Stimulated activated CD4-positive, alpha-beta T cell treated with anti-CD3 and anti-CD28 coated beads, Interleukin-1b, Interleukin-23, amount 100 ng/mL, for 24 hours (primary cell): ENCODE measurements around the gene NTS.

Source experiments
- DNase-seq, 4 experiments: peaks; one replicate each; pipeline ENCODE4 v3.0.0-alpha.2; 2020; ENCODE audit warnings: low read depth in 4 of 4, low spot score in 1 of 4

The NTS gene

DNA sequence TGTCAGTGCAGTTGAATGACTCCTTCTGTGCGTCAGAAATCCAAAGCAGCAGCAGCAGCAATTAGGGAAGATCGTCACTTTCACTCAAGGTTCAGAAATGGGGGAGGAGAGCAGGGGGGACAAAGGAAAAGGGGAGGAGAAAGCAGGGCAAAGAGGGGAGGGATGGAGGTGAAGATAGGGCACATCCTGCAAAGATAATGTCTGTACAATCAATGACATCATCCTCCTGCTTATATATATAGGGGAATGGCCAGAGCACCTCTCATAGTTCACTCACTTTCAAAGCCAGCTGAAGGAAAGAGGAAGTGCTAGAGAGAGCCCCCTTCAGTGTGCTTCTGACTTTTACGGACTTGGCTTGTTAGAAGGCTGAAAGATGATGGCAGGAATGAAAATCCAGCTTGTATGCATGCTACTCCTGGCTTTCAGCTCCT is at the start of gene NTS:
Gene NTS, plus strand, starts transcription at position 265 of the 431 bp plus-strand sequence. Its CDS starts 109 bp downstream, at position 374.
- no peak for DNase-seq

DNA sequence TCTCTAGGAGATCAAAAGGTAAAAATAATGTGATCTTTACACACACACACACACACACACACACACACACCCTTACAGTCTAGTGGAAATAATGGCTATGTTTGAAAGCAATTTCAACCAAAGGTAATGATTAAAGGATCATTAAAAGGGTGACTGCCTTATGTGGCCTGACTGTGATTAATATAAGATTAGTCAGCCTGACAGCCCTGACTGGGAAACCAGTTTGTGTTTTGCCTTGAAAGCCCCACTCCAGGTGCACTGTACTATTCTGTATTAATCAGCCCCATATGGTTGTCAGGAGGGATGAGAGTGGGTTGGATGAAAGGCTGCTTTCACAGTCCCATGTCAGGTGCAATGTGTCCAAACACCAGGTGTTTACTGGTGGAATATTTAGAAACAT is 48.3 kb upstream of the NTS start:
- no peak for DNase-seq

GRCh38 chr12:85828576-85828975 is 45.5 kb upstream of the NTS start:
- DNase-seq = no peak

- DNase-seq = no peak
Observed at GRCh38 chr12:85829391-85829790, 44.7 kb upstream of the NTS start.

GRCh38 chr12:85831327-85831990 is 42.6 kb upstream of the NTS start:
- DNase-seq = no peak

GRCh38 chr12:85833579-85833978 is 40.5 kb upstream of the NTS start:
- DNase-seq = no peak

DNA sequence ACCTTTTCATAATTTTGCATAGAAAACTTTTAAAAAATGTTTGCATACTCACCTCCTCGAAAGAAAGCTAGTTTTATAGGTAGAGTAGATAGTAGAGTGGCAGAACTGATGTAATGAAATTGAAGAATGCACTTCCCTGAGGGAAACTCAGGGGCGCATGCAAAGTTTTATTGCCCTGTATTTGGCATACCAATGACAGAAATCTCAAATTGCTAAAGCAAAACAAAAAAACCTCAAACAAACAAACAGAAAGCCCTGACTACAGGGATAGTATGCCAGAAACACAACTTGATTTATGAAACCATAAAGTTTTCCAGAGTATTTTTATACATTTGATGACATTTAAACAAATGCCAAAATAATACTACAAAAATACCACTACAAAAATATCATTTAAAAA is 39.7 kb upstream of the NTS start:
- DNase-seq = no peak

DNA sequence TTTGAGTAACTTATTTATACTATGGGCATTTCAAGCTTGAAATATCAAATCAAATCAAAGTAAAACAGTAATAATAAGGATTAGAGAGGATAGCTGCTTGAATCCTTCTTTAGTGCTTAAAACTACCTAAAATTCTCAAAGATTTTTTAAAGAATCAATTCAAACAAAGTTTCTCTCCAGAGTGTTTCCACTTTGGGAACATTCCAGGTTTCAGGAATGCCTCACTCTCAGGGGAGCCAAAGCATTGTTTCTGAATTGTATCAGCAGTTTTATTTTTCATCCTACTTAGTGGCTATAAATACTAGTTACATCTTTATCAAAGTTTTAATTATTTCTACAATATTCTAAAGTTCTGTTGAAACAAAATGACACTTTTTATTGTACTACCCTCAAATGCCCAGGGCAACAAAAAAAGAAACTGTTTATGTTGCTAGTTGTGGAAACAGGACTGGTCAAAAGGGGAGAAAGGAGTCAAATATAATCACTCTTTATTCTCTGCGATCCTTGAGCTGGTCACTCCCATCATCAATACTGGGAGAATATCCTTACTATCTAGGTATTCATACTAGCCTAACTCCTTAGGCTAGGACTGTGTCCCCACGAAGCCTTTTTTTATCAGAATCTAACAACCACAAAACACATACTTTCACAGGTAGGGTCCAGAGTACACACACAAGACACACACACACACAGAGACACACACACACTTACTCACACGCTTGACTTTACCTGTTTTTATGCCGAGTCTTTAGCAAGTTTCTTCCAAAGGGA is 38.5 kb upstream of the NTS start:
- DNase-seq = no peak

GRCh38 chr12:85836197-85837090 is 37.7 kb upstream of the NTS start, which contains the start of gene RASSF9:
TSS of gene RASSF9 (minus strand) at chr12:85836409. CDS start at chr12:85836201, 208 bp downstream.
- DNase-seq = no peak

DNA sequence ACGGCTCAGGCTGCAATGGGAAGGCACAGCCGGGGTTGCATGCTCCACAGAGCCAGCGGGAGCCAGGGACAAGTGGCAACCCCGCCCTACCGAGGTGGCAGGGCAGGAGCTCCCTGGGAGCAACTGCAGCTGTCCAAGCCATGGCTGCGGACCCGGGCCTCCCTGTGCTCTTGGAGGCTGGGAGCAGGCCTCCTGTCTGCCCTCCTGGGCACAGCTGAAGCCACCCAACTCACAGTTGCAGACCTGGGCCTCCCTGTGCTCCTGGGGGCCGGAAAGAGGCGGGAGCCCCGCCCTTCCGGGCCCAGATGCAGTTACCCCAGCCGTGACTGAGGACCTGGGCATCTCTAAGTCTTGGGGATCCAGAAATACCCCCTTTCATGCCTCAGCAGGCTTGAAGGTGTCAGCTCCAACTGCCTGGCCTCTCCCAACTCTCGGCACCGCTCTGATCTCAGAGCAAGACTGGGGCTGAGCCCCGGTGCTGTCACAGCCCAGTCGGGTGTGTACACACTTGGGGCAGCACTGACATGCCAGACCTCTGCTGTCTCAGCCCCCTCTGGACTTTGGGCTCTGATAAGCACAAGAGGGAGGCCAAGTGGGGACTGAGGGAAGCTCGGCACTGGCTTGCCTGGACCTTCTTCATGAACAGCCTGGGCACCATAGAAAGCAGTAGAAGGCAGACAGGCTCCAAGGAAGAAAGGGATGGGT is 30.3 kb upstream of the NTS start:
- DNase-seq = no peak

- DNase-seq = no peak
Observed at GRCh38 chr12:85849344-85849743, 24.8 kb upstream of the NTS start.

GRCh38 chr12:85855305-85855704 is 18.8 kb upstream of the NTS start:
- DNase-seq = no peak

DNA sequence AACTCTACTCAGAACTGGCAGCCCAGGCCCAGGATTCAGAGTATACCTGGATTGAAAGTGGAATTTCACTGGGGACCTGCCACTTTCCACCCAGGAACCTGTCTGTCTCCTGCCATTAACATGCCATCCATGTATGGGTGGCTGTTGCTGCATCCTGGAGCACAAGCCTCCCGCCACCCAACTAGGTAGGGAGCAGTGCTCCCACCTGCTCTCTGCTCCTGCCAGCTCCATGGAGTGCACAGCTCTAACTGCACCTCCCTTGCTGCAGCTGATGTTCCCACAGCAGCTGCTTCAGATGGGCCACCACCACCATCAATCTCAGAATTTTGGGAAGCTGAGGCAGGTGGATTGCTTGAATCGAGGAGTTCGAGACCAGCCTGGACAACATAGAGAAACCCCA is 17.1 kb upstream of the NTS start:
- DNase-seq = no peak

GRCh38 chr12:85865890-85866289 is 8.2 kb upstream of the NTS start:
- no peak for DNase-seq

- no peak for DNase-seq
Observed at GRCh38 chr12:85866986-85867776, 6.9 kb upstream of the NTS start.

- no peak for DNase-seq
Observed at GRCh38 chr12:85872497-85873091, 1.5 kb upstream of the NTS start.

DNA sequence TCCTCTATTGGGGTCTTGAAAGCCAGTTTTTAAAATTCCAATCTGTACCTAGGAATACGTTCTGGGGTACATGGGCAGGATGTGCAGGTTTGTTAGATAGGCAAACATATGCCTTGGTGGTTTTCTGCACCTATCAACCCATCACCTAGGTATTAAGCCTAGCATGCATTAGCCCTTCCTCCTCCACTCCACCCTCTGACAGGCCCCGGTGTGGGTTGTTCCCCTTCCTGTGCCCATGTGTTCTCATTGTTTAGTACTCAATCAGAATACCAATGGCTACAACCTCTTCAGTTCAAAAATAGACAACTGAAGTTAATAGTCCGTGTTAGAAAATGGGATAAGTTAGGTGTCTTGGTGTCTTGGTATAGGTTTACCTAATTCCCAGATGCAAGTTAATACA is 3.4 kb downstream of the NTS start:
- no peak for DNase-seq

DNA sequence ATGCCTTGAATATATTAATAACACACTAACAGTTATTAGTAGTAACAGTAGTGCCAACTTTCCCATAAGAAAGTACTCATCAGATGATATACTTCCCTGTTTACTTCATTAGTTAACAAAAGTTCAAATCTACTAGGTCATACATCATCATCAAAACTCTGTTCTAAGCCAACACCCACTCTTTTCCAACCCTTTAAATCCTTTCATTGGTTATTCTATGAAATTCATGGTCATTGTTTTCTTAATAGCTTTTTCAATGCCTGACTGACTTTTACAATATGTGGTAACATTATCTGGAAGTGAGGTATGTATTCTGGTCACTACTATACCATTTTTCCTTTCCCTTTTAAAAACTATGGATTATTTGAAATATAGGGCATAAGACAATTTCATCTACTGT is 9.7 kb downstream of the NTS start:
- DNase-seq = no peak

GRCh38 chr12:85894653-85895052 is 20.6 kb downstream of the NTS start:
- DNase-seq = no peak
